HCT116 (cell line): ENCODE data around the gene SDK2. TPM values are rescaled to one million over a fixed set of nuclear protein-coding genes. Genes with fewer than 3 reads are reported as not detected.

Source experiments
- ATAC-seq: fragments of 200-7000 bp; cut with Tn5 transposase; 2 replicates; pipeline ENCODE4 v1.9.1; 2020; ENCODE audit warnings: mild to moderate bottlenecking, moderate library complexity
- BruUV-seq: library from RNA; stranded (reverse); fragments of 400-500 nt; replicated peaks from 2 replicates; lab custom pipeline; 2021; lab: Mats Ljungman, UMichigan
- CTCF ChIA-PET: fragments of 300-600 bp; sonication (Branson Sonifier 250); formaldehyde crosslinking; loops from one replicate; lab custom pipeline; 2021; ENCODE audit warnings: antibody characterized with exemption; lab: Charles Lee
- POLR2A ChIA-PET: fragments of 300-600, 350-600 bp; sonication (Branson Sonifier 250); formaldehyde crosslinking; loops from one replicate; lab custom pipeline; 2021; ENCODE audit warnings: antibody characterized with exemption; lab: Charles Lee
- RAD21 ChIA-PET, 2 experiments: fragments of 300-600 bp; sonication (Branson Sonifier 250); formaldehyde crosslinking; loops; one replicate each; lab custom pipeline; 2023; ENCODE audit warnings: low total read pairs in 2 of 2; ENCODE audit not compliant: uncharacterized antibody in 2 of 2, unreplicated experiment in 2 of 2, low non-redundant PET in 1 of 2; lab: Charles Lee
- DNase-seq: peaks from one replicate; pipeline ENCODE4 v3.0.0-alpha.2; 2010; ENCODE audit warnings: low read depth, low spot score
- H2AFZ ChIP-seq: fragments of 200-600 bp; shearing (Covaris generic), sonication (generic); 2 replicates; pipeline ENCODE4 v1.6.1; 2017; ENCODE audit warnings: low read depth, mixed run types, mixed read lengths, antibody characterized with exemption, low read length; ENCODE audit not compliant: poor library complexity, severe bottlenecking
- H3K27ac ChIP-seq: 2 replicates; pipeline ENCODE4 v1.5.1; 2012; ENCODE audit warnings: low read depth, low read length
- H3K27me3 ChIP-seq: fragments of 200-600 bp; sonication (generic); 2 replicates; pipeline ENCODE4 v1.6.1; 2016; ENCODE audit warnings: mixed run types, low read length, mixed read lengths; ENCODE audit not compliant: insufficient read depth
- H3K36me3 ChIP-seq, 2 experiments: fragments of 200-500 bp in 1 of 2; fragments of 200-600 bp in 1 of 2; sonication (Bioruptor generic) in 1 of 2; sonication (generic) in 1 of 2; 2 replicates each; pipeline versions ENCODE4 v1.5.1 to v1.6.1; 2014 to 2016; ENCODE audit warnings: low read length in 2 of 2, inconsistent platforms in 1 of 2, mixed read lengths in 1 of 2, mixed run types in 1 of 2; ENCODE audit not compliant: insufficient read depth in 2 of 2, control insufficient read depth in 1 of 2
- H3K4me1 ChIP-seq, 2 experiments: fragments of 200-600 bp in 1 of 2; sonication (generic) in 1 of 2; 2 replicates each; pipeline versions ENCODE4 v1.5.1 to v1.6.1; 2012 to 2017; ENCODE audit warnings: low read length in 2 of 2, inconsistent platforms in 1 of 2, mild to moderate bottlenecking in 1 of 2, mixed read lengths in 1 of 2, mixed run types in 1 of 2, moderate library complexity in 1 of 2; ENCODE audit not compliant: insufficient read depth in 2 of 2, control insufficient read depth in 1 of 2
- H3K4me2 ChIP-seq: fragments of 200-600 bp; sonication (generic); 2 replicates; pipeline ENCODE4 v1.6.1; 2017; ENCODE audit warnings: mixed run types, low read length, mixed read lengths
- H3K4me3 ChIP-seq, 2 experiments: fragments of 200-600 bp in 1 of 2; sonication (generic) in 1 of 2; replicated peaks in 1 of 2; 2 replicates each; pipeline ENCODE4 v1.5.1; 2011 to 2016; ENCODE audit warnings: low read length in 2 of 2, control low read depth in 1 of 2, low read depth in 1 of 2, mild to moderate bottlenecking in 1 of 2, mixed read lengths in 1 of 2, mixed run types in 1 of 2
- H3K79me2 ChIP-seq: fragments of 200-600 bp; sonication (generic); 2 replicates; pipeline ENCODE4 v1.6.1; 2017; ENCODE audit warnings: mild to moderate bottlenecking, mixed run types, low read length, moderate library complexity, mixed read lengths; ENCODE audit not compliant: insufficient read depth
- H3K9ac ChIP-seq: fragments of 200-600 bp; sonication (generic); 2 replicates; pipeline ENCODE4 v1.6.1; 2016; ENCODE audit warnings: low read length, mixed read lengths
- H3K9me2 ChIP-seq: fragments of 200-600 bp; sonication (generic), shearing (Covaris generic); 2 replicates; pipeline ENCODE4 v1.6.1; 2017; ENCODE audit warnings: mixed run types, mild to moderate bottlenecking, moderate library complexity; ENCODE audit not compliant: insufficient read depth
- H3K9me3 ChIP-seq, 2 experiments: fragments of 200-500 bp in 1 of 2; fragments of 200-600 bp in 1 of 2; sonication (Bioruptor generic) in 1 of 2; sonication (generic) in 1 of 2; 2 replicates each; pipeline ENCODE4 v1.6.1; 2014 to 2017; ENCODE audit warnings: low read length in 2 of 2, mixed read lengths in 2 of 2, inconsistent platforms in 1 of 2, low read depth in 1 of 2, mild to moderate bottlenecking in 1 of 2, mixed run types in 1 of 2, moderate library complexity in 1 of 2; ENCODE audit not compliant: control insufficient read depth in 1 of 2, insufficient read depth in 1 of 2
- H4K20me1 ChIP-seq: fragments of 200-600 bp; sonication (generic), shearing (Covaris generic); 2 replicates; pipeline ENCODE4 v1.6.1; 2017; ENCODE audit warnings: mixed run types, mild to moderate bottlenecking, moderate library complexity; ENCODE audit not compliant: insufficient read depth
- ATF3 ChIP-seq: IDR thresholded peaks from 2 replicates; pipeline ENCODE4 v1.6.1; 2012
- CBX3 ChIP-seq: IDR thresholded peaks from 2 replicates; pipeline ENCODE4 v1.6.1; 2012; ENCODE audit warnings: low read depth
- CEBPB ChIP-seq: IDR thresholded peaks from 2 replicates; pipeline ENCODE4 v1.6.1; 2012; ENCODE audit warnings: low read depth
- EGR1 ChIP-seq: IDR thresholded peaks from 2 replicates; pipeline ENCODE4 v1.6.1; 2012; ENCODE audit warnings: low read depth
- EZH2 ChIP-seq: fragments of 200-600 bp; sonication (generic); IDR thresholded peaks from 2 replicates; pipeline ENCODE4 v1.6.1; 2017; ENCODE audit warnings: antibody characterized with exemption, mixed run types
- JUND ChIP-seq: IDR thresholded peaks from 2 replicates; pipeline ENCODE4 v1.6.1; 2012
- POLR2A ChIP-seq: IDR thresholded peaks from 2 replicates; pipeline ENCODE4 v1.7.0; 2011; ENCODE audit warnings: borderline replicate concordance; ENCODE audit not compliant: insufficient read depth, insufficient read length; ENCODE audit errors: extremely low read depth
- POLR2AphosphoS5 ChIP-seq: IDR thresholded peaks from 2 replicates; pipeline ENCODE4 v1.6.1; 2011; ENCODE audit warnings: mild to moderate bottlenecking, low read depth, low read length, moderate library complexity
- SRF ChIP-seq: IDR thresholded peaks from 2 replicates; pipeline ENCODE4 v1.6.1; 2012; ENCODE audit warnings: low read depth
- TCF7L2 ChIP-seq: IDR thresholded peaks from 2 replicates; pipeline ENCODE4 v1.7.0; 2011; ENCODE audit warnings: borderline replicate concordance, inconsistent platforms; ENCODE audit not compliant: insufficient read depth, insufficient read length; ENCODE audit errors: extremely low read depth
- ZBTB33 ChIP-seq: IDR thresholded peaks from 2 replicates; pipeline ENCODE4 v1.6.1; 2011; ENCODE audit warnings: mild to moderate bottlenecking, low read length, moderate library complexity; ENCODE audit not compliant: insufficient replicate concordance; ENCODE audit errors: extremely low read depth
- ZFX ChIP-seq: fragments of 450-650 bp; IDR thresholded peaks from 2 replicates; pipeline ENCODE4 v1.6.1; 2017
- ZNF274 ChIP-seq: fragments of 200-500 bp; sonication (Bioruptor generic); IDR thresholded peaks from 2 replicates; pipeline ENCODE4 v1.6.1; 2014; ENCODE audit warnings: mild to moderate bottlenecking, low read depth, low read length, inconsistent platforms
- intact Hi-C: fragments of 100-400 bp; cut with micrococcal nuclease; formaldehyde crosslinking; loops from 2 replicates; pipeline ENCODE4 v1.10.0; 2022
- total RNA-seq: library from RNA; stranded (reverse); gene quantifications from one replicate; pipeline ENCODE4 v1.2.1, GENCODE V29; 2021; ENCODE audit not compliant: unreplicated experiment

The SDK2 gene
- total RNA-seq, 1 experiment from 2014 or later: 0.10 TPM

- Histone ChIP-seq H4K20me1 (no peaks in the 10 kb centered on the region), H3K27me3 (peaks cover 7% of the 10 kb centered on the region; the same call in 1 of the 2 replicates), H3K9ac (no peak overlapping the region), H3K27ac (no peak overlapping the region), H3K9me2 (no peaks in the 10 kb centered on the region), H3K9me3 (no peaks in the 10 kb centered on the region), H3K79me2 (no peaks in the 10 kb centered on the region), H2AFZ (no peak overlapping the region), H3K4me3 (no peak overlapping the region), H3K36me3 (no peaks in the 10 kb centered on the region), H3K4me2 (no peak overlapping the region), H3K4me1 (peaks cover 2 to 10% of the 10 kb centered on the region in 2 experiments; a peak in 3 of 4 replicates)
- no peak for DNase-seq
- intact Hi-C loops: no loop called here
- no TSS peak for BruUV-seq
- ChIA-PET CTCF (no interaction called here), POLR2A (no interaction called here), RAD21 (no interaction called here)
- TF ChIP-seq JUND: no peak
- no peak for TF ChIP-seq ZBTB33
- TF ChIP-seq ZNF274: no peak
- no peak for TF ChIP-seq ATF3
- no peak for TF ChIP-seq POLR2A
- TF ChIP-seq EZH2: no peak
- no peak for ATAC-seq
Measured at GRCh38 chr17:73584049-73584448, 60.2 kb downstream of the SDK2 start.

GRCh38 chr17:73582821-73583220 is 61.4 kb downstream of the SDK2 start:
- ChIA-PET CTCF (no interaction called here), RAD21 (no interaction called here), POLR2A (no interaction called here)
- no peak overlapping the region for H3K9ac ChIP-seq
- H3K79me2 ChIP-seq: no peaks in the 10 kb centered on the region
- no peaks in the 10 kb centered on the region for H4K20me1 ChIP-seq
- H3K4me1 ChIP-seq: peaks cover 2 to 10% of the 10 kb centered on the region in 2 experiments; a peak in 3 of 4 replicates
- H3K9me2 ChIP-seq: no peaks in the 10 kb centered on the region
- H3K9me3 ChIP-seq: no peaks in the 10 kb centered on the region
- ATAC-seq (no peak), DNase-seq (no peak)
- H3K36me3 ChIP-seq: no peaks in the 10 kb centered on the region
- no peak overlapping the region for H3K4me3 ChIP-seq
- no peak overlapping the region for H2AFZ ChIP-seq
- no peak overlapping the region for H3K4me2 ChIP-seq
- H3K27ac ChIP-seq: no peak overlapping the region
- intact Hi-C loops: no loop called here
- peaks cover 17% of the 10 kb centered on the region; the same call in 1 of the 2 replicates for H3K27me3 ChIP-seq
- no TSS peak for BruUV-seq
- TF ChIP-seq ZFX: no peak
- no peak for TF ChIP-seq JUND
- TF ChIP-seq ATF3: no peak
- TF ChIP-seq CBX3: no peak
- no peak for TF ChIP-seq CEBPB
- TF ChIP-seq ZBTB33: no peak
- no peak for TF ChIP-seq TCF7L2
- no peak for TF ChIP-seq POLR2A
- no peak for TF ChIP-seq POLR2AphosphoS5
- TF ChIP-seq EGR1: no peak
- no peak for TF ChIP-seq SRF
